ENCODE data around the gene LZTR1. TPM values are rescaled to one million over a fixed set of nuclear protein-coding genes. Genes with fewer than 3 reads are reported as not detected.

LZTR1 gene
- total RNA-seq, 1 experiment from 2014 or later, result 39.9 TPM

DNA sequence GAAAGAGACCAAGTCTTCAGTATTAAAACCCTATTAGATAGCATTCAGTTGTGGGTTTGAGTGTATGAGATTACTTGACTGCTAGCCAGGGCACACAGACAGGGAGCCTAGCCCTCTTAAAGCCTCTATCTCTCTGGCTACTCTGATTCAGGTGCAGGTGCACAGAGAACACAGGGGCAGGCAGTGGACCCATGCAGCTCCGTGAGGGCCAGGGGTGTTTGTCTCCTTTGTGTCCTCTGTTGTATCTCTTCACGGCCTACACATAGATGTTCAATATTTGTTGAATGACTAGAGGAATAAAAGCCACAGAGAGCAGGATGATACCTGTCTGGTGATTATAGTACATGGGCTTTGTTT lies 36.5 kb upstream of the LZTR1 start:
- Histone ChIP-seq H3K9me3 (replicated peaks) (no peaks in the 10 kb centered on the region), H3K4me3 (no peak overlapping the region), H3K4me1 (no peaks in the 10 kb centered on the region), H3K27ac (no peak overlapping the region), H3K27me3 (no peaks in the 10 kb centered on the region), H3K36me3 (peaks cover 55% of the 10 kb centered on the region)
- DNase-seq, result no peak

DNA sequence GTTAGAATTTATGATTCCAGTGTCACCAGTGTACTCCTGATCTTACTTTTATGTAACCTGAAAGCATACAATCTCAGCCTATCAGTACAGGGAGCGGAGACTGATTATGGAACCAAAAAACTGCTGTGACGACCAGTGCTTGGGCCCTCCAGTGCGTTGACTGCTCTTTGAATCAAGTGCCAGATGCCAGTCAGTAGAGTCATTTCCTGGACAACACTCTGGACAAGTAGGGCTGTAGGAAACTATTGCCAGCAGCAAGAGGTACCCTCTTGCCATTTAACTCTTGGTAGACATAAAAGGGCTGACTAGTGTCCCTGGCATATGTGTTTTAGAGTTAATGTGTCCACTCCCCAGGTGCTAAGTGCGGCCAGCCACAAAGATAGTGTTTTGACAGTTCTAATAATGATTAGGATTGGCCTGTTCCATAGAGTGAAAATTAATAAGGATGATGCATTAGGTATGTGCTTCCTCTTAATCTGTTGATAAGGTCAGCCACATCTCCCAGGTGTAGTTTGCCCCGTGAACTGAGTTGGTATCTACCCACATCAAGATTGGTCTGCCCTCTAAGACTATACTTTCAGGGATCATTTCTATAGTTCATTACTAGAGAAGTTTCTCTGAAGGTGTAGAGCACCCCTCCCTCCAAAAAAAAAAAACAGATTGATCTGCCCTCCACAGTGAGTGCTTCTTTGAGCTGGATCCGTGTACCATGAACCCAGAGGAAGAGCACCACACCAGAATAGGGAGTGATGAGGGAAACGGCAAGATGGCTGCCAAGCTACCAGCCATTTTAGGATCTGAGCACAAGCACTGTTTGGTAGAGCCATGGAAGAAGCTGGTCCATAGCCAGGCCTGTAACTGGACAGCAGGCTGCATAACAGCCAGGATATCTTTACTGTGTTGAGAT lies 35.8 kb upstream of the LZTR1 start:
- no peak overlapping the region for H3K27ac ChIP-seq
- DNase-seq, result no peak

DNA sequence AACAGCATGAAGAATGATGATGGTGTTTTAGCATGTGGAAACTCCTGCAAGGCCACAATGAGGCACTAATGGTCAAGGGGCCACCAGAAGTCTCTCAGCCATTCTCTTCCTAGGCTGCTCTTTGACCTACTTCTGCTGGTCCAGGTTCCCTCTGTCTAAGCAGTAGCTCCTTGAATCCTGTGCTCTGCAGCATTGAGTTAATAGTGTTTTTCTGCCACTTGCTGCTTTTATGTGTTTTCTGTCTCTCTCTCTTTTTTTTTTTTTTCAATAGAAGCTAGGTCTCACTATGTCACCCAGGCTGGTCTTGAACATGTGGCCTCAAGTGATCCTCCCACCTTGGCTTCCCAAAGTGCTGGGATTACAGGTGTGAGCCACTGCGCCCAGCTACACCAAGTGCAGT lies 35.1 kb upstream of the LZTR1 start:
- H3K27me3 ChIP-seq, result no peaks in the 10 kb centered on the region
- no peaks in the 10 kb centered on the region for H3K9me3 ChIP-seq (replicated peaks)
- H3K27ac ChIP-seq, result no peak overlapping the region
- no peak for DNase-seq
- H3K4me1 ChIP-seq, result no peaks in the 10 kb centered on the region
- peaks cover 58% of the 10 kb centered on the region for H3K36me3 ChIP-seq
- H3K4me3 ChIP-seq, result no peak overlapping the region

More for the DNA sequence above, 35.8 kb upstream of the LZTR1 start:
- Histone ChIP-seq H3K27me3 (no peaks in the 10 kb centered on the region), H3K9me3 (replicated peaks) (no peaks in the 10 kb centered on the region), H3K4me1 (no peaks in the 10 kb centered on the region), H3K4me3 (no peak overlapping the region), H3K36me3 (peaks cover 57% of the 10 kb centered on the region)

DNA sequence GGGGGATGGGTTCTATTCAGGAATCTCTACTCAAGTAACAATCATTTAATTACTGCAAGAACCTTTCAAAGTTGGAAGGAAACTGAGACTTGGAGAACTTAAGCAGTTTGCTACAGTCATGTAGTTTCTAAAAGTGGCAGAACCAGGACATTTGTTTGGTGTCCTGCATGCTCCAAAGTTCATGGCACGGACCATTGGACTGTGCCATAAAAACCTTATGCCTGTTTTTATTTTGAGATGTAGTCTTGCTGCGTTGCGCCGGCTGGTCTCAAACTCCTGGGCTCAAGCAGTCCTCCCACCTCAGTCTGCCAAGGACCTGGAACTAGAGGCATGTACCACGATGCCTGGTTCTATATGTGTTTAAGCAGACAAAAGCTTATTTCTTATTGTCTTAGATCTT lies 33.6 kb upstream of the LZTR1 start:
- H3K9me3 ChIP-seq (replicated peaks), result no peaks in the 10 kb centered on the region

DNA sequence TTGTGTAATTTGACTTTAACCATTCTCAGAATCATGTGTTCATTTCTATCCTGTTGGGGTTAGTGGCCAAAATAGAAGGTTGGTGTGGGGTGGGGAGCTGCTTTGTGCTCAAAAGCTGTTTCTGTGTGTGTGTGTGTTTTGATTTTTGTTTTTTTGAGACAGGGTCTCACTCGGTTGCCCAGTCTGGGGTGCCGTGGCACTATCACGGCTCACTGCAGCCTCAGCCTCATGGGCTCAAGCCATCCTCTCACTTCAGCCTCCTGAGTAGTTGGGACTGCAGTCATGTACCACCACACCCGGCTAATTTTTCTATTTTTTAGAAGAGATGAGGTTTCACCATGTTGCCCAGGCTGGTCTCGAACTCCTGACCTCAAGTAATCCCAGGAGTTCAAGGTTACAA lies 33.1 kb upstream of the LZTR1 start:
- DNase-seq, result no peak
- Histone ChIP-seq H3K4me3 (no peak overlapping the region), H3K9me3 (replicated peaks) (no peaks in the 10 kb centered on the region), H3K36me3 (peaks cover 63% of the 10 kb centered on the region), H3K4me1 (no peaks in the 10 kb centered on the region), H3K27ac (no peak overlapping the region), H3K27me3 (no peaks in the 10 kb centered on the region)

More for the DNA sequence above, 33.6 kb upstream of the LZTR1 start:
- Histone ChIP-seq H3K36me3 (peaks cover 61% of the 10 kb centered on the region), H3K4me1 (no peaks in the 10 kb centered on the region), H3K4me3 (no peak overlapping the region), H3K27me3 (no peaks in the 10 kb centered on the region), H3K27ac (no peak overlapping the region)
- DNase-seq, result no peak

DNA sequence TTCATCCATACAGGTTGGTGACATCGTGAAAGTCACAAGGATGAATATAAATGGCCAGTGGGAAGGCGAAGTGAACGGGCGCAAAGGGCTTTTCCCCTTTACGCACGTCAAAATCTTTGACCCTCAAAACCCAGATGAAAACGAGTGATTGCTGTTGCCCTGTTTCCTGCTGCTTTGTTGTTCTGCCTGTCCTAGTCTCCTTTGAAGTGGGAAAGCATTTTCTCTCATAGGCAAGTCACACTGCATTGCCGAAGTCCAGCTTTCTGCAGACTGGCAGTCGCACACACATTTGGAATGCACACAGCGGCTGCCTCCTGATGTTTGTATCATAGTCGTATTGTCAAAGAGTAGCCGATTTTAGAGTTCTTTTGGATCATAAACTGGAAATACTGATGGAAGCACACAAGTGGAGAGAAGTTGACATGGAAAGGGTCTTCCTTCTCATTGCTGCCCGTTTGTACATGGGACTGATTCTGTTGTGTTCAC lies 32.4 kb upstream of the LZTR1 start:
- no peaks in the 10 kb centered on the region for H3K9me3 ChIP-seq (replicated peaks)
- no peak overlapping the region for H3K27ac ChIP-seq
- H3K36me3 ChIP-seq, result peaks cover 68% of the 10 kb centered on the region
- H3K4me1 ChIP-seq, result no peaks in the 10 kb centered on the region
- DNase-seq, result no peak
- H3K4me3 ChIP-seq, result no peak overlapping the region
- no peaks in the 10 kb centered on the region for H3K27me3 ChIP-seq

DNA sequence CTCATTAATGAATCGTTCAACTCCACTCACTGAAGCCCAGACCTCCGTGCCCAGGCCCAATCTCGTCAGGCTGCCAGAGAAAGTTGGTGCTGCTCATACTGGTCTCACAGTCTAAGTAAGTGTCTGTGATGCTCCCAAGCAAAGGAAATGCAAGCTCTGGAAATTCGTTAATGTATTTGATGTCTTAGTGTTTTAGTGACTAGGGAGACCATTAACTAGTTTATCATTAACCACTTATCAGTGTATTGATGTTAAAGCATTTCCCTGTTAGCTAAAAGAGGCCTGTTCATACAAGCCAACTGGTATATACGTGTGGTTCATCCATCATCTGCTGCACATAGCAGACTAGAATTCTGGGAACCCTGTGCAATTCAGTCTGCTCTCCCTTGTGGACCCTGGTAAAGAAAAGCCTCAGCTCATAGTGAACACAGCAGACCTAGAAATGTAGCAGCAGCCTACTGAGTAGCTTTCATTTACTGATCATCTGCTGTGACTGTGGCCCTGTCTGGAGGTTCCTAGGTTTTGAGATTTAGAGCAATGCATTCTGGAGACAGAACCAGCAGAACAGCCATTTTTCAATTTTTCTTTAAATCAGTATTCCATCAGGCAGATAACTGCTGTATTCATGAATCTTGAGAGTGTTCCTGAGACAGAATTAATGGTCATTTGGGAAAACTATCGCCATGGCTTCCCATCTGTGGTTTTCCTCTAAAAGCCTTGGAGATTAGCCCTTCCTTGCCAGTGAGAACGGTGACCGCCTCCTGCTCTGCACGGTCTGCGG lies 30.8 kb upstream of the LZTR1 start:
- Histone ChIP-seq H3K4me1 (no peaks in the 10 kb centered on the region), H3K36me3 (peaks cover 56% of the 10 kb centered on the region), H3K9me3 (replicated peaks) (no peaks in the 10 kb centered on the region), H3K4me3 (no peak overlapping the region), H3K27ac (no peak overlapping the region), H3K27me3 (no peaks in the 10 kb centered on the region)
- DNase-seq, result no peak

DNA sequence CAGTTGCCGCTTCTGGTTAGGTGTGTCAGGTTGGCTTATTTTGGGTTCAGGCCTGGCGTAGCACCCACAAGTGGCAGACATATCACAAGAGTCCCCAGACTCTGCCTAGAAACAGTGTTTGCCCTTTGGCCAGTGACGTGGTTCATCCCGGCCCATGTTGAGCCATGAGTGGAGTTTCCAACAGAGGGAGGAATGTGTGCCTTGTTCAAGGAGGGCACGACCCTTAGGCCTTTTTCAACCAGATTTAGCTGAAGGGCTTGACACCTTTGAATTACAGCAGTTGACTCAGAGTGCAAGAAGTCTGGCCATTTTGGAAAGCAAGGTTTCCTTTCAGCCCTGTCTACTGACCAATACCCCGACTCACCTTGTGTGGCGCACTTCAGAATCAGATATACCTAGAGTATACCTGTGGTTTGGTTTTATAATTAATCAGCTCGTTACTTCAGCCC lies 30.1 kb upstream of the LZTR1 start:
- Histone ChIP-seq H3K27ac (no peak overlapping the region), H3K4me3 (no peak overlapping the region), H3K27me3 (no peaks in the 10 kb centered on the region), H3K4me1 (no peaks in the 10 kb centered on the region), H3K36me3 (peaks cover 53% of the 10 kb centered on the region), H3K9me3 (replicated peaks) (no peaks in the 10 kb centered on the region)
- DNase-seq, result no peak

DNA sequence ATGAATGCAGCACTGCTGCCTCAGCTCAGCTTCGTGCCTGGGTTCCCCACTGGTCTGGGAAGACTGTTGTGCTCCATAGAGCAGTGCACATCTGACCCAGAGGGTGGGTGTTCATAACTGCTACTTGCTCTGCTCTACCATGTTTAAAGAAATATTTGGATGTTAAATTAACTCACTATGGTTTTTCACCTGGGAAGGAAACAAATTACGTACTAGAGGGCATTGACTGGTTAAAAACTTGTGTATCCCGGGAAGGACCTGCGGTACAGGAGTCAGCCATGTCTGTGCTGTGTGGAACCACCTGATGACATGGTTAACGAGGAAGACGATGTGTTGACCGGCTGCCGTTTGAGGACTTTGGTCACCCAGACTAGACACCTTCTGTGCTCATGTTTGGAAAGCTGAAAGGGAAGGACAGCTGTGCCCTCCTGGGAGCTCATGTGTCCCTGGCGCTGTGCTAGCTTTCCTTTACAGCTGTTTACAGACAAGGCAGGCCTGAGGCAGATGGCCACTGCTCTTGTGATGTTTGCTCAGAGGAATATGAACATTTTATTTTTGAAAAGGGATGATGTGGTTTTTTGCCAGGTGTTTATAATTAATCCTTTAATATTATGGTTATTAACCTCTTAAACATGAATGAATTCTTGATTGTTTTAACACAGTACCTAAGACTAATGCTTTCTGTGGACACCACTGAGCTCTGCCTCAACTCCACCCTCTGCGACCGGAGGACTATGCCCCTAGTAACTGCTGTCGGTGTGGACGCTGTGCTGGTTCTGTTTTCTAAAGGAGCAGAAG lies 29.4 kb upstream of the LZTR1 start:
- no peak overlapping the region for H3K4me3 ChIP-seq
- H3K36me3 ChIP-seq, result peaks cover 50% of the 10 kb centered on the region
- no peaks in the 10 kb centered on the region for H3K9me3 ChIP-seq (replicated peaks)
- no peak overlapping the region for H3K27ac ChIP-seq
- peak; percentile 35 to 62 for DNase-seq
- H3K4me1 ChIP-seq, result no peaks in the 10 kb centered on the region
- H3K27me3 ChIP-seq, result no peaks in the 10 kb centered on the region

DNA sequence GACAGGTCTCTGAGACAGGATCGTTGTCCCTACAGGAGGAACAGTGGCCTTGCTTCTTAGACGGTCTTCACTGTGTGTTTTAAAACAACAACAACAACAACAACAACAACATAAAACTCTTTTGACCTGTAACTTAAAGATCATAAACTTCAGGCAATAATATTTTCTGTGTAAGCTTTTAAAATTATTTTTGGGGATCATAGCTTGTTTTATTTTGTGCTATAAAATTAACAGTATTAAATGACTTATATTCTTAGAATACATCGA lies 28.8 kb upstream of the LZTR1 start:
- no peaks in the 10 kb centered on the region for H3K27me3 ChIP-seq
- H3K4me3 ChIP-seq, result no peak overlapping the region
- H3K9me3 ChIP-seq (replicated peaks), result no peaks in the 10 kb centered on the region
- no peaks in the 10 kb centered on the region for H3K4me1 ChIP-seq
- H3K36me3 ChIP-seq, result peaks cover 46% of the 10 kb centered on the region
- H3K27ac ChIP-seq, result no peak overlapping the region
- DNase-seq, result no peak

DNA sequence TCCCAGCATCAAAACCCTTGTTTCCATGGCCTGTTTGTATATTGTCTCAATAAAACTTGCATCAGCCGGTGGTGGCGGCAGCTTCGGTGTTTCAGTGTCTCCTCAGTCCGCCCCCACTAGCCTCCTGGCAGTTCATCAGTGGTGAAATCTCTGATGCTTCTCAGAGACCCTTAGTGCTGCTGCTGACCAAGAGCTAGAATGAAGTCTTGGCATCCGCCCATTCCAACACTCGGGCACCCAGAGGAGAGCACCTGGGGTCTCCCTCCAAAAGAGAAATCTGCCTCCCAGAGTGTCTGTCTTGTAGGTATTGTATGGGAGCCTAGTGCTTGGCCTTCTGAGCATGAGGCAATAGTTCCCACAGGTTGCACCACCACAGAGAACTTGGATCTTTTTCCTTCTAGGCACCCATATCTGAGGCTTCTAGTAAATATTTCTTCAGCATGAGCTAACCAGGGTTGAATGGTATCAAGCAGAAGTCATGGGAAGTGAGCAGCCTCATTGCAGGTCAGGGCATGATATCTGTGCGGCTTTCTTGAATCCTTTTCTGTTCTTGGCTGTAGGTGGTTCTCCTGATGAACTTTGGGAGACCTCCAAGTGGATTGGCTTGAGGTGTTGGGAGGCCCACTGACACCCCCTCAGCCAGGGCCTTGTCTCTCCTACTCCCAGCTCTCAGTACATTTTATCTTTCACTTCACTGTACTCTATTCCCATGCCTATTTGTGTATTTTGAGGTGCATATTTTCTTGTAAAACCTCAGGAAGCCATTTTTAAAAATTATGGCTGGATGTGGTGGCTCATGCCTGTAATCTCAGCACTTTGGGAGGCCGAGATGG lies 28.2 kb upstream of the LZTR1 start:
- DNase-seq, result no peak
- Histone ChIP-seq H3K27me3 (no peaks in the 10 kb centered on the region), H3K4me3 (no peak overlapping the region), H3K36me3 (peaks cover 42% of the 10 kb centered on the region), H3K27ac (no peak overlapping the region), H3K4me1 (no peaks in the 10 kb centered on the region), H3K9me3 (replicated peaks) (no peaks in the 10 kb centered on the region)

DNA sequence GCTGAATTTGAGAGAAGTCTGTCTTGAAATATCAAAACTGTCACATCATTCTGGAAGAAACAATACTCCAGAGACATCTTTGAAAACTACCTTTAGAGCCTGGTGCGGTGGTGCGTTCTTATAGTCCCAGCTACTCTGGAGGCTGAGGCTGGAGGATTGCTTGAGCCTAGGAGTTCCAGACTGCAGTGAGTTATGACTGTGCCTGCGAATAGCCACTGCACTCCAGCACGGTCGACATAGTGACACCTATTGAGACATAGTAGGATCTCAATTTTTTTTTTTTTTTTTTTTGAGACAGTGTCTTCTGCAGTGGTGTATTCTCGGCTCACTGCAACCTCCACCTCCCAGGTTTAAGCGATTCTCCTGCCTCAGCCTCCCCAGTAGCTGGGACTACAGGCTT lies 26.5 kb upstream of the LZTR1 start:
- Histone ChIP-seq H3K27me3 (no peaks in the 10 kb centered on the region), H3K36me3 (peaks cover 26% of the 10 kb centered on the region), H3K9me3 (replicated peaks) (no peaks in the 10 kb centered on the region), H3K27ac (no peak overlapping the region), H3K4me3 (no peak overlapping the region), H3K4me1 (no peaks in the 10 kb centered on the region)
- no peak for DNase-seq

DNA sequence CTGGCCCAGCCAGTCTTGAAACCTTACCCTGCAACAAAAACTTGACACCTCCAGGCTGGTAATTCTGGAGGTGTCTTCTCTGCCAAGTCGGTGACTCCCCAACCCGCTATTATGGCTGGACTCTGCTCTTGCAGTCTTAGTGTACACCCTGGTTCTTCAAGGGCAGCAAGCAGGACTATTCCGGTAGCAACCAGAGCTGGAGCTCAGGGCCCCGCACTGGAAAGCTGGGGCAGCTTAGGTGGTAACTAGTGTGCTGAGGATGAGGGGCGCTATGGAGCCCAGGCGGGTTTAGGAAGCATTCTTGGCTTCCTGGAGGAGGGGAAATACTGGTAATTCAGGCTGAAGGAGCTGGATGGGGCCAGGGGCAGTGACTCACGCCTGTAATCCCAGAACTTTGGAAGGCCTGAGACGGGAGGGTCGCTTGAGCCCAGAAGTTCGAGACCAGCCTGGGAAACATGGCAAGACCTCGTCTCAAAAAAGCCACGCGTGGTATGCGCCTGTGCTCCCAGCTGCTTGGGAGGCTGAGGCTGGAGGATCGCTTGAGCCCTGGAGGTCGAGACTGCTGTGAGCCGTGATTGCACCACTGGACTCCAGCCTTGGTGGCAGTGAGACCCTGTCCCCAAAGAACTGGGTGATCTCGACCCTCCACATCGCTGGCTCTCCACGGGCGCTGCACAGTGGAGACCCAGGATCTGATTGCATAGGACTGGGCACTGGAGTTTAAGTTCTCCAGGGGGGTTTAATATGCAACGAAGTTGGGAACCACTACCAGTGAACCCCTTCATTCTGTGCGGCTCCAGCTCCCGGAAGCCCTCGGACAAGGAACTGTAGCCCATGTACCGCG lies 25.6 kb upstream of the LZTR1 start:
- H3K9me3 ChIP-seq (replicated peaks), result no peaks in the 10 kb centered on the region
- H3K4me3 ChIP-seq, result no peak overlapping the region
- H3K36me3 ChIP-seq, result peaks cover 19% of the 10 kb centered on the region
- H3K27ac ChIP-seq, result no peak overlapping the region
- H3K4me1 ChIP-seq, result no peaks in the 10 kb centered on the region
- no peaks in the 10 kb centered on the region for H3K27me3 ChIP-seq
- DNase-seq, result no peak
